Measurements from ENCODE around the gene IGF1R. TPM values are rescaled to one million over a fixed set of nuclear protein-coding genes. Genes with fewer than 3 reads are reported as not detected.
A peak's percentile ranks its signal among the peaks of the same experiment; 100 is the strongest.

Gene IGF1R
- polyA plus RNA-seq, 1 experiment, result 36.2 TPM

DNA sequence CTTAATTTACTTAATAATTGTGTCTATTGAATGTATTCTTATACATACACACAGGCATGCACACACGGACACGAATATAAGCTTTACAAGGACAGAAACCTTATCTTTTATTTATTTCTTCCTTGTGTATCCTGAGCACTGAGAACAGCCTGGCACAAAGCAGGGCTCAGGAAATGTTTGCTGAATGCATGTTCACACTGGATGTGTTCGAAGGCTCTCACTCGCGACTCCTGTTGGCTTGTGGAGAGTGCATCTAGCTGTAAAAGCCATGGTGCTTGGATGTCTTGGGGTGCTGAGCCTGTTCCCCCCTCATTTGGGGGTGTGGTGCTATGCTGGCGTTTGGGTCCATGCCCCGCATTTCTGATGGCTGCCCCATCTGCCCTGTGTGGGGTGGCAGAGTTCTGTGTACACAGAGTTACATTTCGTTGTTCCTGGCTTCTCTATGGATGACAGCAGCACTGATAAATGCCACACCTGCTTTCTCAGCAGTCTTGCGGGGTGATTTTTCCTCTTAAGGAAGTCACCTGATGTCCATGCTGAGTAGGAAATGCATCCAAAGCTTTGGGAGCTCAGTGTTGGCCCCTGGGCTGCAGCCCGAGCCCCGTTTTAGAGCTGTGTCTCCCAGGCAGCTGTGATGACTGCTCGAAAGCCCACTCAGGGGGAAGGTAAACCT lies 148.5 kb downstream of the IGF1R start:
- ChIA-PET POLR2A (no interaction called here), CTCF (interaction anchor here (0.6 kb wide), 1 partner anchor 62 kb away, joined by 3 read pairs; no protein-coding TSS in a partner anchor)
- no peaks in the 10 kb centered on the region for H3K36me3 ChIP-seq (ENCODE audit: control insufficient read depth, insufficient read depth, low read length)
- TF ChIP-seq, protein P1, sequence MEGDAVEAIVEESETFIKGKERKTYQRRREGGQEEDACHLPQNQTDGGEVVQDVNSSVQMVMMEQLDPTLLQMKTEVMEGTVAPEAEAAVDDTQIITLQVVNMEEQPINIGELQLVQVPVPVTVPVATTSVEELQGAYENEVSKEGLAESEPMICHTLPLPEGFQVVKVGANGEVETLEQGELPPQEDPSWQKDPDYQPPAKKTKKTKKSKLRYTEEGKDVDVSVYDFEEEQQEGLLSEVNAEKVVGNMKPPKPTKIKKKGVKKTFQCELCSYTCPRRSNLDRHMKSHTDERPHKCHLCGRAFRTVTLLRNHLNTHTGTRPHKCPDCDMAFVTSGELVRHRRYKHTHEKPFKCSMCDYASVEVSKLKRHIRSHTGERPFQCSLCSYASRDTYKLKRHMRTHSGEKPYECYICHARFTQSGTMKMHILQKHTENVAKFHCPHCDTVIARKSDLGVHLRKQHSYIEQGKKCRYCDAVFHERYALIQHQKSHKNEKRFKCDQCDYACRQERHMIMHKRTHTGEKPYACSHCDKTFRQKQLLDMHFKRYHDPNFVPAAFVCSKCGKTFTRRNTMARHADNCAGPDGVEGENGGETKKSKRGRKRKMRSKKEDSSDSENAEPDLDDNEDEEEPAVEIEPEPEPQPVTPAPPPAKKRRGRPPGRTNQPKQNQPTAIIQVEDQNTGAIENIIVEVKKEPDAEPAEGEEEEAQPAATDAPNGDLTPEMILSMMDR (IDR thresholded peaks at IDR 0.05; ENCODE audit: insufficient read depth, low read depth, low read length), result no peak
- no peaks in the 10 kb centered on the region for H3K27me3 ChIP-seq (ENCODE audit: control insufficient read depth, insufficient read depth, low read length)
- DNase-seq (ENCODE audit: low read depth), result no peak
- no peak overlapping the region for H3K4me3 ChIP-seq (ENCODE audit: low read depth, low read length)

DNA sequence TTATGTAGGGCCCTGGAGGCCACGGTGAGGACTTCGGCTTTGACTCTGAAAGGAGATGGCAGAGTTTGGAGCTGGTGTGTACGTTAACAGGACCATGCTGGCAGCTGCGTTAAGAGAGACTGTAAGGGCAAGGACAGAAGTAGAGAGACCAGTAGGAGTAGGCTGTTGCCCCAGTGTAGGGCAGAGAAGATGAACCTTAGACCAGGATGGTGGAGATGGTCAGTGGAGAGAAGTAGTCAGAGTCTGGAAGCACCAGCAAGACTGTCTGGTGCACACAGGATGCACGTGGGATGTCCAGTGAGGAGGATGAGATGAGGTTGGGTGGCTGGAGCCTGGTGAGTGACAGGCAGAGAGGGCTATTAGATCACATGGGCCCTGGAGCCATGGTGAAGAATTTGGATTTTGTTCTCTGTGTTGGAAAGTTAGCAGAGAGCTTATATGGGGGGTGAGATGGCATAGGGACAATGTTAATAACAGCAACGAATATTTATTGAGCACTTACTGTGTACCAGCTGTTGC lies 150.1 kb downstream of the IGF1R start:
- H3K4me3 ChIP-seq (ENCODE audit: low read depth, low read length), result no peak overlapping the region
- DNase-seq (ENCODE audit: low read depth), result no peak
- ChIA-PET CTCF (no interaction called here), POLR2A (no interaction called here)
- TF ChIP-seq, protein P1 (IDR thresholded peaks at IDR 0.05; ENCODE audit: insufficient read depth, low read depth, low read length), result no peak
- H3K36me3 ChIP-seq (ENCODE audit: control insufficient read depth, insufficient read depth, low read length), result no peaks in the 10 kb centered on the region
- no peaks in the 10 kb centered on the region for H3K27me3 ChIP-seq (ENCODE audit: control insufficient read depth, insufficient read depth, low read length)

DNA sequence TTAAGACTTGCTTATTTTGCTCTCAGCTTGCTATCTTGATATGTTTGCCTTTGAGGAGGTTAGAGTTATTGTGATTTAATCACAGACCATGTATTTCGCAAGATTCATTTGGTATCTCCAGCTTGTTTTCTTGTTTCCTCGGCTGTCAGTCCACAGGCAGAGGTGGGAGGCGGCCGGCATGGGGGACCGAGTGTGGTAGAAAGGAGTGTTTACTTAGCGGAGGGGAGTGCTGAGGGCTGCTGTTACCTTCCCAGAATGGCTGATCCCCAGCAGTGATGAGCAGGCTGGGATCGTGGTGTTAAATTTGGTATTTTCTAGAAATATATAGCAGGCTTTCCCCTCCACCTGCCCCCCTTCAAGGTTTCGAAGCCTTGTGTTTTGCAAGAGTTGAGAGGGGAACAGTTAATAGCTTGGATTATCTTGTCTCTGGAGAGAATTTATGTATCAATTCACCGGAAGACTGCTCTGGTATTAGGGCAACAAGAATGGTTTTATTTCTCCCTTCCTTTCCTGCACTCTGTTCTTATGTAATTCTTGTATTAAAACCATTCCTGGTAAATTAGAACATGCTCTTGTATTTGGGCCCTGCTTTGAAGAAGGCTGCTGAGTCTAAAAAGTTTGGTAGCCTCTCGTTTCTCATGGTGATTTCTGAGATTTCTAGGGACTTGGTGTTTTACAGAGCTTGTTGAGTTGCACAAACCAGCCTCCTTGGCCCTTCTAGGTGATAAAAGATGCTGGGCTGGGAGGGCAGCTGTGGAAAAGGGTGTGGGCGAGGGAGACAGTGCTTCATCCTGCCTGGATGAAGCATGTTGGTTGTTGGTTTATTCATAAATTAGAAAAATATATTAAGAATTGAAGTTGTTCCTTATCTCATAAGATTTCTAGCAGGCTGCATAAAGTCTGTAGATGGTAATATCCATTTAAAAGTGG lies 151.4 kb downstream of the IGF1R start:
- H3K27me3 ChIP-seq (ENCODE audit: control insufficient read depth, insufficient read depth, low read length), result no peaks in the 10 kb centered on the region
- no peak for DNase-seq (ENCODE audit: low read depth)
- ChIA-PET CTCF (interaction anchor here (2.2 kb wide), 1 partner anchor 20 kb away, joined by 7 read pairs; no protein-coding TSS in a partner anchor), POLR2A (no interaction called here)
- no peak overlapping the region for H3K4me3 ChIP-seq (ENCODE audit: low read depth, low read length)
- no peaks in the 10 kb centered on the region for H3K36me3 ChIP-seq (ENCODE audit: control insufficient read depth, insufficient read depth, low read length)
- TF ChIP-seq, protein P1 (IDR thresholded peaks at IDR 0.05; ENCODE audit: insufficient read depth, low read depth, low read length), result no peak

DNA sequence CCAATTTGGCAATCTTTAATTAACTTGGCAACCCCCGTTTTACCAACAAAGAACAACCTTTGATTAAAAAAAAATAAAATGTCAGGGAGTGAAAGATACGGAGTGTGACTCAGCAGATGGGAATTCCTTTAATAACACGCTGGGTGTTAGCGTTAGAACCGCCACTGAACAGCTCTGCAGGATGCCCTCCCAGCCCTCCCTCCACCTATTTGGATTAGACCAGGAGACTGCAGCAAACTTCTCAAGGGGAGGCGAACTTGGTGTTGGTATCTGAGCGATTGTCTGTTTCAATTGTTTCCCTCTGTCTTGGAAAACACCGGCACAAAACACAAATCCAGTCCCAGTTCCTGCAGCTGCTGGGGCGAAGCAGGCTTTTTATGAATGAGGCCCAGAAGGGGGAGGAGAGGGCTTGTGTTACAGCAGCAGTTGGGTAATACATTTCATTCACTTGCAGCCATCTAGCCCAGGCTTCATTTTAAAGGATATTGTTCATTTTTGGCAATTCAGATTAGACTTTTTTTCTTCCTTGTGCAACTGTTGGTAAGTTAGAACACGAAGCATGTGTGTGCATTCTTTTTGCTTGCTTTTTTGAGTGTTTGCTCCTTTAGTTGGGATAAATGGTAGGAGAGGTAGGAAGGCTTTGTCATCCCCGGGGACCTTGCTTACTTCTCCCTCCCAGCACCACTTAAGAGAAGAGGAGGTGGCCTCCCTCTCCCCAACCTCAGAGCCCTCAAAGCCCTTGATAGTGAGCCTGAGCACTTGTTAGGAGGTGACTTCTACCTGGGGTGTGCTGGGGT lies 152.3 kb downstream of the IGF1R start:
- ChIA-PET POLR2A (no interaction called here), CTCF (interaction anchor here (0.6 to 2.2 kb wide), 2 partner anchors 21 to 81 kb away, joined by 3 to 7 read pairs; no protein-coding TSS in a partner anchor)
- TF ChIP-seq, protein P1 (IDR thresholded peaks at IDR 0.05; ENCODE audit: insufficient read depth, low read depth, low read length), result no peak
- Histone ChIP-seq H3K4me3 (ENCODE audit: low read depth, low read length) (no peak overlapping the region), H3K27me3 (ENCODE audit: control insufficient read depth, insufficient read depth, low read length) (no peaks in the 10 kb centered on the region), H3K36me3 (ENCODE audit: control insufficient read depth, insufficient read depth, low read length) (no peaks in the 10 kb centered on the region)
- DNase-seq (ENCODE audit: low read depth), result peak; percentile 56
